ENCODE measurements around the gene ACYP2.

The ACYP2 gene

GRCh38 chr2:54158311-54158710 is 42.9 kb downstream of the ACYP2 start:
- no peak for DNase-seq (ENCODE audit: low spot score)

- DNase-seq (ENCODE audit: low spot score) = no peak
These were observed 46.4 kb downstream of the ACYP2 start for GRCh38 chr2:54161660-54162424.

GRCh38 chr2:54164106-54164505 is 48.7 kb downstream of the ACYP2 start:
- DNase-seq (ENCODE audit: low spot score) = no peak

GRCh38 chr2:54166121-54166773 is 50.8 kb downstream of the ACYP2 start:
- DNase-seq (ENCODE audit: low spot score) = no peak

- DNase-seq (ENCODE audit: low spot score) = no peak
These were observed 61.2 kb downstream of the ACYP2 start for GRCh38 chr2:54176577-54176976.

- DNase-seq (ENCODE audit: low spot score) = no peak
These were observed 67.9 kb downstream of the ACYP2 start for GRCh38 chr2:54183281-54183680.

- DNase-seq (ENCODE audit: low spot score) = no peak
These were observed 68.6 kb downstream of the ACYP2 start for GRCh38 chr2:54183972-54184371.

- DNase-seq (ENCODE audit: low spot score) = no peak
These were observed 69.7 kb downstream of the ACYP2 start for GRCh38 chr2:54185105-54185504.

- DNase-seq (ENCODE audit: low spot score) = no peak
These were observed 71.9 kb downstream of the ACYP2 start for GRCh38 chr2:54187331-54187730.

GRCh38 chr2:54189539-54189938 is 74.1 kb downstream of the ACYP2 start:
- no peak for DNase-seq (ENCODE audit: low spot score)

- DNase-seq (ENCODE audit: low spot score) = no peak
These were observed 76.1 kb downstream of the ACYP2 start for GRCh38 chr2:54191361-54192135.

- DNase-seq (ENCODE audit: low spot score) = no peak
These were observed 79.6 kb downstream of the ACYP2 start for GRCh38 chr2:54194761-54195750.

- DNase-seq (ENCODE audit: low spot score) = no peak
These were observed 81.2 kb downstream of the ACYP2 start for GRCh38 chr2:54196646-54197045.

- DNase-seq (ENCODE audit: low spot score) = no peak
These were observed 89.1 kb downstream of the ACYP2 start for GRCh38 chr2:54204476-54204875.

- DNase-seq (ENCODE audit: low spot score) = no peak
These were observed 91.2 kb downstream of the ACYP2 start for GRCh38 chr2:54206596-54206995.

GRCh38 chr2:54207666-54208195 is 92.3 kb downstream of the ACYP2 start:
- DNase-seq (ENCODE audit: low spot score) = no peak

- DNase-seq (ENCODE audit: low spot score) = no peak
These were observed 93.2 kb downstream of the ACYP2 start for GRCh38 chr2:54208364-54209240.

GRCh38 chr2:54209379-54209778 is 94.0 kb downstream of the ACYP2 start:
- no peak for DNase-seq (ENCODE audit: low spot score)

- DNase-seq (ENCODE audit: low spot score) = no peak
These were observed 97.0 kb downstream of the ACYP2 start for GRCh38 chr2:54212456-54212855.

GRCh38 chr2:54213082-54213481 is 97.7 kb downstream of the ACYP2 start:
- DNase-seq (ENCODE audit: low spot score) = no peak

Measured in ecto neural progenitor cell (in vitro differentiated cells).